K562 (cell line): ENCODE measurements around the gene SPATA17. TPM values are rescaled to one million over a fixed set of nuclear protein-coding genes. Genes with fewer than 3 reads are reported as not detected.

Source experiments
- ATAC-seq: fragments of 200-7000 bp; cut with Tn5 transposase; 3 replicates; pipeline ENCODE4 v1.9.1; 2020; ENCODE audit warnings: moderate library complexity
- BruUV-seq: library from RNA; stranded (reverse); fragments of 400-500 nt; replicated peaks from 2 replicates; lab custom pipeline; 2021; lab: Mats Ljungman, UMichigan
- CTCF ChIA-PET: fragments of 300-600 bp; formaldehyde crosslinking; extraction: SDS; loops from one replicate; lab custom pipeline; 2021; ENCODE audit warnings: low intra/inter-chr PET ratio; lab: Yijun Ruan, JAX
- POLR2A ChIA-PET: fragments of 300-600, 350-650 bp; sonication (Branson Sonifier 250); formaldehyde crosslinking; extraction: SDS; loops from one replicate; lab custom pipeline; 2021; ENCODE audit warnings: antibody characterized with exemption, inconsistent platforms; lab: Yijun Ruan, JAX
- DNase-seq, 4 experiments: peaks; one replicate each; pipeline versions ENCODE4 v3.0.0 to v3.0.0-alpha.2; 2011 to 2018; ENCODE audit warnings: low spot score in 3 of 4, mixed read lengths in 3 of 4; ENCODE audit errors: extremely low read depth in 1 of 4
- FAIRE-seq: peaks from 2 replicates; lab custom pipeline; 2011; peaks lifted over from hg19 to GRCh38; lab: Jason Lieb, UNC
- H2AFZ ChIP-seq: 2 replicates; pipeline ENCODE4 v1.6.0; 2011; ENCODE audit warnings: low read depth, low read length, control low read depth, inconsistent platforms
- H3K27ac ChIP-seq: fragments of 200-600 bp; 3 replicates; pipeline ENCODE4 v1.8.0; 2011; ENCODE audit warnings: low read depth, mild to moderate bottlenecking, control low read depth, inconsistent platforms, low read length, moderate library complexity, mixed read lengths; ENCODE audit errors: extremely low read depth
- H3K27me3 ChIP-seq, 2 experiments: fragments of 300-600 bp in 1 of 2; 2 replicates in 1 of 2; 3 replicates in 1 of 2; pipeline versions ENCODE4 v1.6.0 to v1.8.0; 2011; ENCODE audit warnings: inconsistent platforms in 2 of 2, low read length in 2 of 2, mild to moderate bottlenecking in 1 of 2, mixed read lengths in 1 of 2, moderate library complexity in 1 of 2; ENCODE audit not compliant: control insufficient read depth in 2 of 2, insufficient read depth in 2 of 2
- H3K36me3 ChIP-seq: fragments of 300-600 bp; 3 replicates; pipeline ENCODE4 v1.8.0; 2011; ENCODE audit warnings: mild to moderate bottlenecking, low read length, inconsistent platforms; ENCODE audit not compliant: control insufficient read depth, insufficient read depth
- H3K4me1 ChIP-seq, 2 experiments: fragments of 200-600 bp in 1 of 2; replicated peaks in 1 of 2; 2 replicates in 1 of 2; 3 replicates in 1 of 2; pipeline versions ENCODE4 v1.5.1 to v1.8.0; 2011; ENCODE audit warnings: inconsistent platforms in 2 of 2, low read length in 2 of 2, mild to moderate bottlenecking in 1 of 2, mixed read lengths in 1 of 2, moderate library complexity in 1 of 2; ENCODE audit not compliant: control insufficient read depth in 2 of 2, insufficient read depth in 2 of 2
- H3K4me2 ChIP-seq: 2 replicates; pipeline ENCODE4 v1.6.1; 2011; ENCODE audit warnings: low read length, control low read depth, inconsistent platforms, mixed read lengths; ENCODE audit not compliant: insufficient read depth
- H3K4me3 ChIP-seq: fragments of 200-600 bp; sonication (generic), shearing (Covaris generic); 2 replicates; pipeline ENCODE4 v1.5.1; 2016; ENCODE audit warnings: control low read depth, inconsistent platforms
- H3K79me2 ChIP-seq: fragments of 200-600 bp; 3 replicates; pipeline ENCODE4 v1.8.0; 2011; ENCODE audit warnings: low read length, inconsistent platforms; ENCODE audit not compliant: control insufficient read depth, insufficient read depth
- H3K9ac ChIP-seq, 2 experiments: 2 replicates each; pipeline versions ENCODE4 v1.6.0 to v1.6.1; 2011; ENCODE audit warnings: low read depth in 2 of 2, low read length in 2 of 2, control low read depth in 1 of 2, inconsistent platforms in 1 of 2, mild to moderate bottlenecking in 1 of 2, mixed read lengths in 1 of 2; ENCODE audit not compliant: insufficient read depth in 1 of 2
- H3K9me1 ChIP-seq: one replicate; pipeline ENCODE4 v1.6.0; 2011; ENCODE audit warnings: inconsistent platforms, mild to moderate bottlenecking, low read length, moderate library complexity; ENCODE audit not compliant: control insufficient read depth, insufficient read depth
- H3K9me3 ChIP-seq: replicated peaks from 2 replicates; pipeline ENCODE4 v1.5.1; 2011; ENCODE audit warnings: low read depth, low read length, inconsistent platforms; ENCODE audit not compliant: control insufficient read depth, insufficient read depth
- H4K20me1 ChIP-seq: replicated peaks from 2 replicates; pipeline ENCODE4 v1.6.1; 2011; ENCODE audit warnings: low read length, inconsistent platforms, mixed read lengths; ENCODE audit not compliant: control insufficient read depth, insufficient read depth
- ASH1L ChIP-seq: fragments of 450-650 bp; IDR thresholded peaks from 2 replicates; pipeline ENCODE4 v1.6.1; 2018; ENCODE audit warnings: borderline replicate concordance, mild to moderate bottlenecking, low read depth; ENCODE audit not compliant: partially characterized antibody
- BRF2 ChIP-seq: IDR thresholded peaks from 3 replicates; pipeline ENCODE4 v1.6.1; 2011; ENCODE audit warnings: borderline replicate concordance, mild to moderate bottlenecking; ENCODE audit not compliant: insufficient read length, insufficient read depth
- ID3 ChIP-seq, 2 experiments: fragments of 250-450 bp in 1 of 2; fragments of 450-650 bp in 1 of 2; sonication (Bioruptor Pico) in 1 of 2; IDR thresholded peaks; 2 replicates each; pipeline versions ENCODE4 v1.6.1 to v1.8.0; 2016 to 2021; ENCODE audit warnings: mild to moderate bottlenecking in 2 of 2, moderate library complexity in 2 of 2, missing compliant biosample characterization in 1 of 2, missing genetic modification characterization in 1 of 2
- JUNB ChIP-seq: fragments of 450-650 bp; formaldehyde crosslinking; conservative IDR thresholded peaks from 2 replicates; pipeline ENCODE4 v1.4.0; 2020; ENCODE audit warnings: mild to moderate bottlenecking
- MTA2 ChIP-seq: fragments of 450-650 bp; IDR thresholded peaks from 2 replicates; pipeline ENCODE4 v1.6.1; 2016; ENCODE audit warnings: low read depth
- NEUROD1 ChIP-seq: fragments of 150-350 bp; IDR thresholded peaks from 2 replicates; pipeline ENCODE4 v1.6.1; 2014; ENCODE audit warnings: borderline replicate concordance, low read length, low read depth; ENCODE audit not compliant: partially characterized antibody
- RBM15 ChIP-seq: fragments of 200-400 bp; formaldehyde crosslinking; IDR thresholded peaks from 2 replicates; pipeline ENCODE4 v1.6.1; 2018; ENCODE audit warnings: mild to moderate bottlenecking, low read length, moderate library complexity; ENCODE audit not compliant: insufficient read depth
- RBM39 ChIP-seq: fragments of 200-400 bp; formaldehyde crosslinking; optimal IDR thresholded peaks from 2 replicates; pipeline ENCODE3; 2018; ENCODE audit warnings: low read depth, low read length
- SNAPC5 ChIP-seq: fragments of 250-450 bp; sonication (Bioruptor Pico); IDR thresholded peaks from 2 replicates; pipeline ENCODE4 v1.8.0; 2021; ENCODE audit warnings: moderate library complexity, mild to moderate bottlenecking, inconsistent platforms
- WGBS: fragments of 100-300 bp; shearing (Covaris generic); methylation state at CpG from one replicate; pipeline ENCODE4 v1.1.6; 2016; ENCODE audit warnings: low coverage, mixed read lengths; ENCODE audit not compliant: insufficient coverage; ENCODE audit errors: missing lambda C conversion rate; 5-methylcytosine and 5-hydroxymethylcytosine counted together
- in situ Hi-C: fragments of 300-500 bp; cut with MboI; formaldehyde crosslinking; loops from 4 replicates; pipeline ENCODE4 v1.15.0; 2018; ENCODE audit warnings: inconsistent platforms, mixed read lengths
- intact Hi-C: fragments of 100-400 bp; cut with micrococcal nuclease; formaldehyde crosslinking; loops from 2 replicates; pipeline ENCODE4 v1.14.2; 2022
- polyA plus RNA-seq, 8 experiments: library from polyadenylated mRNA; depleted of rRNA in 4 of 8; stranded (reverse) in 5 of 8; unstranded in 3 of 8; fragments of >200 nt; fragmentation: Nextera tagmentation in 2 of 8; fragmentation: Illumina TruSeq in 1 of 8; extraction: Ambion mirVana in 2 of 8; extraction: Trizol in 1 of 8; gene quantifications; 2 replicates each; pipeline versions ENCODE4 v1.2.1 to v1.2.3, GENCODE V29; 2011 to 2014; ENCODE audit warnings: inconsistent platforms in 1 of 8, missing spikeins in 1 of 8
- total RNA-seq, 7 experiments: library from RNA; depleted of rRNA in 6 of 7; stranded (reverse); fragments of >200 nt in 6 of 7; fragmentation: Illumina TruSeq in 2 of 7; extraction: Trizol in 2 of 7; gene quantifications; 2 replicates each; pipeline versions ENCODE4 v1.2.1 to v1.2.3, GENCODE V29; 2011 to 2021; ENCODE audit warnings: low replicate concordance in 1 of 7
- TF ChIP-seq, protein P1 (sequence below), 2 experiments: fragments of 450-650 bp in 1 of 2; sonication (generic) in 1 of 2; formaldehyde crosslinking in 1 of 2; IDR thresholded peaks in 1 of 2; conservative IDR thresholded peaks in 1 of 2; 2 replicates each; pipeline versions ENCODE4 v1.6.1 to v1.8.1; 2016 to 2023; ENCODE audit warnings: mild to moderate bottlenecking in 2 of 2, moderate library complexity in 2 of 2, inconsistent platforms in 1 of 2, missing genetic modification reagents in 1 of 2

The SPATA17 gene
- total and polyA plus RNA-seq, 9 of the 15 experiments (the other 6 are each of a cell fraction or from before 2014, with no cell fraction given), result 0.04 to 0.11 TPM; not detected in 7

DNA sequence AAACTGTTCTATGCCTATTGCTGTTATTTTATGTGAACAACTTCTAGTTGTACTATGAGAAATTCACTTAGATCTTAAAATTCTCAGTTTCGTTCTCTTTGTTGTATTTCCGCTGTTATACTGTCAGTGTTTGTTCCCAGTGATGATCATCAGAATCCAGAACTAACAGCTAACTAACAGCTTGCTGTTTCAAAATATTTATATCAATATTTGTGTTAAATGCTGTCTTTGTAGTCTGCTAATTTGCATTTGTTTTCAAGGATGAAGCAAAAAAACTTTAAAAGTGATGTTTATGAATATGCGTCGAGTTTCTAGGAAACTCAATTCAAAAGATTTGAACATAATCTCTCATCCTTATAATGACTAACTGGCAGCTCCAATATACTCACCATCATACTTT lies 84.5 kb downstream of the SPATA17 start:
- CTCF ChIA-PET, result no interaction called here
- DNase-seq, result no peak
- Histone ChIP-seq H3K4me1 (no peaks in the 10 kb centered on the region), H3K36me3 (no peaks in the 10 kb centered on the region)
- TF ChIP-seq SNAPC5 (CRISPR knock-in tag) (no peak), JUNB (CRISPR knock-in tag) (no peak), RBM15 (no peak), ID3 (CRISPR knock-in tag; IDR thresholded peaks at IDR 0.05) (no peak), ID3 (tag; IDR thresholded peaks at IDR 0.05) (no peak), MTA2 (no peak), NEUROD1 (no peak), RBM39 (no peak), ASH1L (no peak), BRF2 (no peak)
- TF ChIP-seq, protein P1, sequence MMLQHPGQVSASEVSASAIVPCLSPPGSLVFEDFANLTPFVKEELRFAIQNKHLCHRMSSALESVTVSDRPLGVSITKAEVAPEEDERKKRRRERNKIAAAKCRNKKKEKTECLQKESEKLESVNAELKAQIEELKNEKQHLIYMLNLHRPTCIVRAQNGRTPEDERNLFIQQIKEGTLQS (IDR thresholded peaks at IDR 0.05), result no peak
- TF ChIP-seq, protein P1 (CRISPR knock-in tag; conservative IDR thresholded peaks at IDR 0.05), result no peak
- TF ChIP-seq, all 486 proteins: peak for 0
- FAIRE-seq, result no peak
- Histone ChIP-seq H3K79me2 (no peaks in the 10 kb centered on the region), H3K27me3 (no peaks in the 10 kb centered on the region), H3K9me1 (no peaks in the 10 kb centered on the region), H3K27ac (no peak overlapping the region), H2AFZ (no peak overlapping the region), H3K9me3 (no peaks in the 10 kb centered on the region; the same call in 1 of the 2 replicates), H3K9ac (no peak overlapping the region), H4K20me1 (no peaks in the 10 kb centered on the region), H3K4me3 (no peak overlapping the region), H3K4me2 (no peak overlapping the region)
- in situ Hi-C loops (no loop called here), intact Hi-C loops (no loop called here)
- no TSS peak for BruUV-seq
- 3% methylated on average over 4 of the region's 4 CpGs for WGBS
- POLR2A ChIA-PET, result no interaction called here
- ATAC-seq, result no peak
